Right lobe of liver (tissue), 6 donors: ENCODE data around the gene SLAIN1. TPM values are rescaled to one million over a fixed set of nuclear protein-coding genes. Genes with fewer than 3 reads are reported as not detected.

ENCODE experiments used
- ATAC-seq, 4 donors: fragments of 200-7000 bp; cut with Tn5 transposase; one replicate each; pipeline ENCODE4 v1.9.1; 2020; ENCODE audit warnings: mild to moderate bottlenecking in 4 of 4, moderate library complexity in 4 of 4
- DNase-seq, 3 donors: peaks; one replicate each; pipeline ENCODE4 v3.0.0-alpha.2; 2020
- H3K27ac ChIP-seq, 3 donors: fragments of 200-600 bp; one replicate each; pipeline ENCODE4 v1.8.0; 2022
- H3K27me3 ChIP-seq, 2 donors: fragments of 200-600 bp; one replicate each; pipeline ENCODE4 v1.8.0; 2022
- H3K36me3 ChIP-seq, 4 donors: fragments of 200-600 bp; sonication (generic) in 1 of 4; one replicate each; pipeline versions ENCODE4 v1.5.1 to v1.8.0; 2017 to 2022; ENCODE audit warnings: control low read depth in 1 of 4
- H3K4me1 ChIP-seq, 4 donors: fragments of 200-600 bp; sonication (generic) in 1 of 4; one replicate each; pipeline versions ENCODE4 v1.5.1 to v1.8.0; 2017 to 2022; ENCODE audit warnings: control low read depth in 1 of 4
- H3K4me3 ChIP-seq, 3 donors: fragments of 200-600 bp; one replicate each; pipeline ENCODE4 v1.8.0; 2022
- H3K9me3 ChIP-seq, 4 donors: fragments of 200-600 bp; sonication (generic) in 1 of 4; one replicate each; pipeline versions ENCODE4 v1.5.1 to v1.8.0; 2017 to 2022; ENCODE audit warnings: control low read depth in 1 of 4
- CTCF ChIP-seq, 4 donors: fragments of 200-600 bp in 3 of 4; fragments of 450-650 bp in 1 of 4; IDR thresholded peaks; one replicate each; pipeline versions ENCODE4 v1.5.1 to v1.8.0; 2016 to 2022; ENCODE audit warnings: antibody characterized with exemption in 4 of 4, mild to moderate bottlenecking in 2 of 4
- POLR2A ChIP-seq: fragments of 450-650 bp; IDR thresholded peaks from one replicate; pipeline ENCODE4 v1.6.1; 2017; ENCODE audit warnings: antibody characterized with exemption, mild to moderate bottlenecking
- WGBS: methylation state at CpG from one replicate; pipeline ENCODE4 v1.1.6; 2018; ENCODE audit warnings: low coverage, low lambda C conversion rate; ENCODE audit not compliant: insufficient coverage; ENCODE audit errors: missing lambda C conversion rate; 5-methylcytosine and 5-hydroxymethylcytosine counted together
- intact Hi-C, 2 donors: fragments of 100-400 bp; cut with DNase I; formaldehyde crosslinking; loops; one replicate each; pipeline versions ENCODE4 v1.11.2 to v1.14.1; 2022
- total RNA-seq, 6 experiments: library from RNA; depleted of rRNA in 2 of 6; stranded (reverse); fragments of >200 nt in 2 of 6; fragmentation: NEBNext Ultra II Directional in 3 of 6; extraction: Animal tissue kit (Norgen Biotek cat#: 25700) in 3 of 6; gene quantifications; one replicate each; pipeline versions ENCODE4 v1.1.0 to v1.2.4, GENCODE V29; 2016 to 2023
- donor health status: DM: no; HTN: yes; CAD: no.
- donor health status: DM: no; HTN: no; CAD: no.
- donor health status: DM: no; HTN: no; CAD: no.
- donor health status: DM: no; HTN: yes; CAD: no.
- donor health status: DM: no; HTN: yes; CAD: no.

SLAIN1 gene
- total RNA-seq, 6 experiments from 2014 or later: 3.8 to 11.1 (median 5.8) TPM

GRCh38 chr13:77717508-77717907 is 20.0 kb downstream of the SLAIN1 start:
- 94% methylated on average over 3 of the region's 4 CpGs for WGBS
- DNase-seq: no peak
- intact Hi-C loops: no loop called here

DNA sequence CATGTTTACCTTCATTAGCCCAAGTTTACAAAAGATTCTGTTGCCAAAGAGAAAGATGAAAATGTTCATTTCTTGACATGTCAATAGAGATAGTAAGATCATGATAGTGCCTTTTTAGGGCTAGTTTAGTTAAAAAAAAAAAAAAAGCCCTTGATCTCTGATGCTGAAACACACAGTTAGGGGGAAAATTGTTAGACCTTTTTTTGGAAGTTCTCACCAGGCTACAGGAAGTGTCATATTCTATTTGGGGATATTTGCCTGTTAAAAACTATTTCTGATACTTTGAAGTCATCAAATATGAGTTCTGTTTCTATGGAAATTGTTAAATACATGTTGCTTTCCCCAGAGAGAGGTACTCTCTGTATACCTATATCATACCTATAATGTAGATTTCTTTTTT is 21.6 kb downstream of the SLAIN1 start:
- H3K4me3 ChIP-seq: no peak overlapping the region
- DNase-seq (no peak), ATAC-seq (no peak)
- no peaks in the 10 kb centered on the region for H3K4me1 ChIP-seq
- intact Hi-C loops: no loop called here
- no peaks in the 10 kb centered on the region for H3K9me3 ChIP-seq
- H3K36me3 ChIP-seq: no peaks in the 10 kb centered on the region
- H3K27me3 ChIP-seq: no peaks in the 10 kb centered on the region
- no peak for TF ChIP-seq CTCF (IDR thresholded peaks at IDR 0.05)
- no peak for TF ChIP-seq POLR2A
- no peak overlapping the region for H3K27ac ChIP-seq

More at GRCh38 chr13:77717508-77717907, 20.0 kb downstream of the SLAIN1 start:
- no peaks in the 10 kb centered on the region for H3K9me3 ChIP-seq
- H3K4me3 ChIP-seq: no peak overlapping the region
- no peak overlapping the region for H3K27ac ChIP-seq
- no peaks in the 10 kb centered on the region for H3K4me1 ChIP-seq
- ATAC-seq: no peak
- no peaks in the 10 kb centered on the region for H3K27me3 ChIP-seq
- no peak for TF ChIP-seq CTCF (IDR thresholded peaks at IDR 0.05)
- TF ChIP-seq POLR2A: no peak
- no peaks in the 10 kb centered on the region for H3K36me3 ChIP-seq

- Histone ChIP-seq H3K27ac (no peak overlapping the region), H3K36me3 (no peaks in the 10 kb centered on the region), H3K4me3 (no peak overlapping the region), H3K4me1 (no peaks in the 10 kb centered on the region), H3K27me3 (no peaks in the 10 kb centered on the region), H3K9me3 (no peaks in the 10 kb centered on the region)
- WGBS: 91% methylated on average over 4 of the region's 5 CpGs
- TF ChIP-seq CTCF (IDR thresholded peaks at IDR 0.05) (no peak), POLR2A (no peak)
- ATAC-seq (no peak), DNase-seq (no peak)
- intact Hi-C loops: no loop called here
These were observed 23.5 kb downstream of the SLAIN1 start for GRCh38 chr13:77720988-77721387.

- Histone ChIP-seq H3K4me1 (no peaks in the 10 kb centered on the region), H3K9me3 (no peaks in the 10 kb centered on the region), H3K27ac (no peak overlapping the region), H3K27me3 (no peaks in the 10 kb centered on the region), H3K4me3 (no peak overlapping the region), H3K36me3 (no peaks in the 10 kb centered on the region)
- 82% methylated on average over 6 of the region's 6 CpGs for WGBS
- TF ChIP-seq POLR2A (no peak), CTCF (IDR thresholded peaks at IDR 0.05) (no peak)
- ATAC-seq (no peak), DNase-seq (no peak)
- intact Hi-C loops: no loop called here
These were observed 26.6 kb downstream of the SLAIN1 start for GRCh38 chr13:77724092-77724491.

DNA sequence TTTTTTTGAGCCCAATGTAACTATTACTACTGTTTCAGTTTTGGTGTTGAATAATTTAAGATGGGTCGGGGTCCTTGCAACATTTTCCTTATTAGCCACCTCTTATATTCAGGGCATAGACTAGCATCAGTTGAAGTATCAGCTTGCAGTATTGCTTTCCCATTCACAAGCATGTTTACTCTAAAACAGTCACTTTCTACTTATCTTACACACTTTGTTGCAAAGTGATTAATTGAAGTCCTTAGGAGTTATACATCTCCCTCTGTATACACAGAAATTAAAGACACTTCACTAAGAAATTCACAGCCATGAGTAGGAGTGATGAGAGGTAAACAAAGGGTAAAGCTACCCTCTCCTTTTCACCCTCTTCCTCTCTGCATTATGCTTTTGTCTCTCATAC is 27.6 kb downstream of the SLAIN1 start:
- intact Hi-C loops: no loop called here
- H3K36me3 ChIP-seq: no peaks in the 10 kb centered on the region
- H3K4me3 ChIP-seq: no peak overlapping the region
- no peaks in the 10 kb centered on the region for H3K4me1 ChIP-seq
- no peak overlapping the region for H3K27ac ChIP-seq
- ATAC-seq (no peak), DNase-seq (no peak)
- no peaks in the 10 kb centered on the region for H3K27me3 ChIP-seq
- WGBS: 86% methylated on average over 1 of the region's 1 CpG
- no peaks in the 10 kb centered on the region for H3K9me3 ChIP-seq
- TF ChIP-seq CTCF (IDR thresholded peaks at IDR 0.05) (no peak), POLR2A (no peak)
